SK-N-SH (cell line): Measurements from ENCODE around the gene CACUL1. TPM values are rescaled to one million over a fixed set of nuclear protein-coding genes. Genes with fewer than 3 reads are reported as not detected.

Experiments used
- CTCF ChIA-PET: fragments of 300-600, 350-600 bp; formaldehyde crosslinking; extraction: SDS; loops from one replicate; lab custom pipeline; 2021; lab: Yijun Ruan, JAX
- POLR2A ChIA-PET: fragments of 350-600 bp; sonication (Branson Sonifier 250); formaldehyde crosslinking; extraction: SDS; loops from one replicate; lab custom pipeline; 2020; ENCODE audit warnings: antibody characterized with exemption, inconsistent platforms; lab: Yijun Ruan, JAX
- DNase-seq: peaks from one replicate; pipeline ENCODE4 v3.0.0; 2012
- H2AFZ ChIP-seq: fragments of 200-600 bp; sonication (generic); 2 replicates; pipeline ENCODE4 v1.8.1; 2016; ENCODE audit warnings: antibody characterized with exemption, mild to moderate bottlenecking, low read depth
- H3F3A ChIP-seq: fragments of 200-600 bp; sonication (generic); replicated peaks from 2 replicates; pipeline ENCODE3; 2016; ENCODE audit warnings: antibody characterized with exemption, mild to moderate bottlenecking; ENCODE audit not compliant: insufficient read depth
- H3K27ac ChIP-seq, 2 experiments: fragments of 200-500 bp in 1 of 2; fragments of 200-600 bp in 1 of 2; sonication (Bioruptor generic) in 1 of 2; sonication (generic), shearing (Covaris generic) in 1 of 2; 2 replicates each; pipeline versions ENCODE4 v1.5.1 to v1.6.1; 2014 to 2016; ENCODE audit warnings: low read depth in 2 of 2, inconsistent platforms in 1 of 2, low read length in 1 of 2, mild to moderate bottlenecking in 1 of 2, mixed read lengths in 1 of 2
- H3K27me3 ChIP-seq: fragments of 200-600 bp; sonication (generic), shearing (Covaris generic); 2 replicates; pipeline ENCODE4 v1.6.1; 2016; ENCODE audit warnings: mixed run types; ENCODE audit not compliant: insufficient read depth
- H3K36me3 ChIP-seq, 2 experiments: fragments of 200-500 bp in 1 of 2; fragments of 200-600 bp in 1 of 2; sonication (Bioruptor generic) in 1 of 2; sonication (generic) in 1 of 2; replicated peaks in 1 of 2; 2 replicates each; pipeline versions ENCODE3 to v1.5.1; 2014 to 2016; ENCODE audit warnings: low read length in 1 of 2, mild to moderate bottlenecking in 1 of 2; ENCODE audit not compliant: insufficient read depth in 2 of 2, control insufficient read depth in 1 of 2
- H3K4me1 ChIP-seq, 2 experiments: fragments of 200-500 bp in 1 of 2; fragments of 200-600 bp in 1 of 2; sonication (Bioruptor generic) in 1 of 2; sonication (generic), shearing (Covaris generic) in 1 of 2; 2 replicates each; pipeline versions ENCODE4 v1.5.1 to v1.6.1; 2014 to 2016; ENCODE audit warnings: low read depth in 1 of 2, low read length in 1 of 2, mixed run types in 1 of 2; ENCODE audit not compliant: insufficient read depth in 2 of 2, control insufficient read depth in 1 of 2
- H3K4me2 ChIP-seq: fragments of 200-600 bp; sonication (generic), shearing (Covaris generic); 2 replicates; pipeline ENCODE4 v1.6.1; 2017; ENCODE audit warnings: mixed run types
- H3K4me3 ChIP-seq, 2 experiments: fragments of 200-500 bp in 1 of 2; fragments of 200-600 bp in 1 of 2; sonication (Bioruptor generic) in 1 of 2; sonication (generic), shearing (Covaris generic) in 1 of 2; 2 replicates each; pipeline versions ENCODE4 v1.5.1 to v1.8.1; 2014 to 2016; ENCODE audit warnings: low read depth in 2 of 2, inconsistent platforms in 1 of 2, low read length in 1 of 2, mild to moderate bottlenecking in 1 of 2, mixed read lengths in 1 of 2, moderate library complexity in 1 of 2
- H3K79me2 ChIP-seq: fragments of 200-600 bp; sonication (generic); 2 replicates; pipeline ENCODE4 v1.8.1; 2017; ENCODE audit warnings: mild to moderate bottlenecking; ENCODE audit not compliant: insufficient read depth
- H3K9ac ChIP-seq: fragments of 200-600 bp; sonication (generic); 2 replicates; pipeline ENCODE4 v1.6.1; 2017; ENCODE audit warnings: mixed run types
- H3K9me2 ChIP-seq: fragments of 200-600 bp; sonication (generic); 2 replicates; pipeline ENCODE4 v1.6.1; 2017; ENCODE audit warnings: mixed run types
- H3K9me3 ChIP-seq: fragments of 200-600 bp; sonication (generic); 2 replicates; pipeline ENCODE4 v1.6.1; 2017; ENCODE audit warnings: mixed run types, mild to moderate bottlenecking, moderate library complexity
- H4K20me1 ChIP-seq: fragments of 200-600 bp; sonication (generic); 2 replicates; pipeline ENCODE4 v1.6.1; 2017; ENCODE audit warnings: mild to moderate bottlenecking, mixed run types; ENCODE audit not compliant: insufficient read depth
- EP300 ChIP-seq, 2 experiments: IDR thresholded peaks; 2 replicates each; pipeline versions ENCODE4 v1.4.0 to v1.6.1; 2012; ENCODE audit warnings: borderline replicate concordance in 1 of 2, low read depth in 1 of 2, low read length in 1 of 2
- FOSL2 ChIP-seq: IDR thresholded peaks from 2 replicates; pipeline ENCODE4 v1.4.0; 2012; ENCODE audit warnings: low read depth, mild to moderate bottlenecking, moderate library complexity, borderline replicate concordance
- FOXJ3 ChIP-seq: sonication (generic); formaldehyde crosslinking; IDR thresholded peaks from 2 replicates; pipeline ENCODE4 v1.5.1; 2020; ENCODE audit warnings: mild to moderate bottlenecking, missing genetic modification reagents
- GABPA ChIP-seq: IDR thresholded peaks from 2 replicates; pipeline ENCODE4 v1.4.0; 2012; ENCODE audit warnings: low read depth, mild to moderate bottlenecking
- GATA2 ChIP-seq: sonication (generic); formaldehyde crosslinking; IDR thresholded peaks from 2 replicates; pipeline ENCODE4 v1.5.0; 2020; ENCODE audit warnings: mild to moderate bottlenecking, missing genetic modification reagents
- MXI1 ChIP-seq: IDR thresholded peaks from 2 replicates; pipeline ENCODE4 v1.6.1; 2012; ENCODE audit warnings: mild to moderate bottlenecking, low read depth, low read length, improper control_type of control experiment
- NRF1 ChIP-seq: IDR thresholded peaks from 2 replicates; pipeline ENCODE4 v1.6.1; 2012; ENCODE audit warnings: low read depth, mild to moderate bottlenecking, low read length
- POLR2AphosphoS5 ChIP-seq: IDR thresholded peaks from 2 replicates; pipeline ENCODE4 v1.6.1; 2012; ENCODE audit warnings: low read depth, low read length
- RAD21 ChIP-seq: IDR thresholded peaks from 2 replicates; pipeline ENCODE4 v1.6.1; 2012; ENCODE audit warnings: mild to moderate bottlenecking, low read length
- RFX5 ChIP-seq: IDR thresholded peaks from 2 replicates; pipeline ENCODE4 v1.6.1; 2012; ENCODE audit warnings: mild to moderate bottlenecking, improper control_type of control experiment, low read length
- RXRA ChIP-seq: IDR thresholded peaks from 2 replicates; pipeline ENCODE4 v1.4.0; 2012; ENCODE audit warnings: low read depth, mild to moderate bottlenecking, borderline replicate concordance
- SMC3 ChIP-seq: IDR thresholded peaks from 2 replicates; pipeline ENCODE4 v1.6.1; 2012; ENCODE audit warnings: low read depth, low read length, improper control_type of control experiment
- TAF1 ChIP-seq: IDR thresholded peaks from 2 replicates; pipeline ENCODE4 v1.6.1; 2012; ENCODE audit warnings: low read depth, mild to moderate bottlenecking, low read length, moderate library complexity, borderline replicate concordance
- TEAD4 ChIP-seq: IDR thresholded peaks from 2 replicates; pipeline ENCODE4 v1.4.0; 2012; ENCODE audit warnings: mild to moderate bottlenecking, borderline replicate concordance; ENCODE audit not compliant: insufficient read depth
- WGBS: methylation state at CpG from one replicate; pipeline ENCODE4 v1.1.6; 2017; ENCODE audit warnings: low lambda C conversion rate; 5-methylcytosine and 5-hydroxymethylcytosine counted together
- polyA plus RNA-seq, 3 experiments: library from polyadenylated mRNA; depleted of rRNA; stranded (reverse); fragments of >200 nt; gene quantifications; 2 replicates each; pipeline ENCODE4 v1.2.3, GENCODE V29; 2012
- TF ChIP-seq, protein P1 (sequence below): IDR thresholded peaks from 2 replicates; pipeline ENCODE4 v1.6.1; 2012; ENCODE audit warnings: mild to moderate bottlenecking, low read depth, low read length, moderate library complexity
- TF ChIP-seq, protein P2 (sequence below): IDR thresholded peaks from 2 replicates; pipeline ENCODE4 v1.4.0; 2012; ENCODE audit warnings: low read depth, borderline replicate concordance
- TF ChIP-seq, protein P3 (sequence below): fragments of 150-350 bp; IDR thresholded peaks from 2 replicates; pipeline ENCODE4 v1.6.1; 2016; ENCODE audit warnings: mild to moderate bottlenecking, low read depth, low read length
- TF ChIP-seq, protein P4 (sequence below): IDR thresholded peaks from 2 replicates; pipeline ENCODE4; 2012
- TF ChIP-seq, protein P5 (sequence below): IDR thresholded peaks from 2 replicates; pipeline ENCODE4 v1.4.0; 2012; ENCODE audit warnings: low read depth
- TF ChIP-seq, protein P6 (sequence below): fragments of 200-600 bp; sonication (generic); IDR thresholded peaks from 2 replicates; pipeline ENCODE4 v1.6.1; 2017; ENCODE audit warnings: antibody characterized with exemption, mild to moderate bottlenecking, moderate library complexity

CACUL1 gene
- polyA plus RNA-seq, 1 of the 3 experiments (the other 2 are of a cell fraction) = 2.6 TPM

DNA sequence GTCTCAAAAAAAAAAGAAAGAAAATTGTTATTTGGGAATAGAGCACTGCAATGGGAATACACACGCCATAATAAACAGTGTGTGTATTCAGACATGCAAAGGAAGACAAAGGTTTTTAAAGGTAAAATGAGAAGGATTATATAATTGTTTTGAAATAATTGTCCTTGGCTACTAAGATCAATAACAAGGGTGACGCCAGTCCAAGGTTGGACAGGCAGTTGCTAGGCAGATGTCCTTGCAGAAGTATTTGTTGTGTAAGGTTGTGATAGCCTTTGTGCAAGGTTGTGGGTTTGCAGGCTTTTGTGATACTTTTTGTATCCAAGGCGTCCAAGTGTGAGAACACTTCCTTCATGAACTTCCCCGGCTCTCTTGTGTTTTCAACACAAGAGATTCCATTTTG lies 87.0 kb downstream of the CACUL1 start:
- Histone ChIP-seq H3F3A (no peaks in the 10 kb centered on the region), H3K27me3 (no peaks in the 10 kb centered on the region; the same call in 1 of the 2 replicates), H3K4me2 (no peak overlapping the region), H3K27ac (peak overlapping the region in 1 of 2 experiments; percentile 99; a peak in 2 of 4 replicates), H3K36me3 (no peaks in the 10 kb centered on the region), H4K20me1 (no peaks in the 10 kb centered on the region), H3K9me3 (no peaks in the 10 kb centered on the region), H3K4me1 (peaks cover 14 to 43% of the 10 kb centered on the region in 2 experiments; a peak in 3 of 4 replicates), H3K9ac (no peak overlapping the region), H3K4me3 (no peak overlapping the region), H3K79me2 (no peaks in the 10 kb centered on the region), H2AFZ (no peak overlapping the region), H3K9me2 (no peaks in the 10 kb centered on the region)
- no peak for DNase-seq
- WGBS = 90% methylated on average over 4 of the region's 4 CpGs
- no peak for TF ChIP-seq NRF1
- TF ChIP-seq, protein P1, sequence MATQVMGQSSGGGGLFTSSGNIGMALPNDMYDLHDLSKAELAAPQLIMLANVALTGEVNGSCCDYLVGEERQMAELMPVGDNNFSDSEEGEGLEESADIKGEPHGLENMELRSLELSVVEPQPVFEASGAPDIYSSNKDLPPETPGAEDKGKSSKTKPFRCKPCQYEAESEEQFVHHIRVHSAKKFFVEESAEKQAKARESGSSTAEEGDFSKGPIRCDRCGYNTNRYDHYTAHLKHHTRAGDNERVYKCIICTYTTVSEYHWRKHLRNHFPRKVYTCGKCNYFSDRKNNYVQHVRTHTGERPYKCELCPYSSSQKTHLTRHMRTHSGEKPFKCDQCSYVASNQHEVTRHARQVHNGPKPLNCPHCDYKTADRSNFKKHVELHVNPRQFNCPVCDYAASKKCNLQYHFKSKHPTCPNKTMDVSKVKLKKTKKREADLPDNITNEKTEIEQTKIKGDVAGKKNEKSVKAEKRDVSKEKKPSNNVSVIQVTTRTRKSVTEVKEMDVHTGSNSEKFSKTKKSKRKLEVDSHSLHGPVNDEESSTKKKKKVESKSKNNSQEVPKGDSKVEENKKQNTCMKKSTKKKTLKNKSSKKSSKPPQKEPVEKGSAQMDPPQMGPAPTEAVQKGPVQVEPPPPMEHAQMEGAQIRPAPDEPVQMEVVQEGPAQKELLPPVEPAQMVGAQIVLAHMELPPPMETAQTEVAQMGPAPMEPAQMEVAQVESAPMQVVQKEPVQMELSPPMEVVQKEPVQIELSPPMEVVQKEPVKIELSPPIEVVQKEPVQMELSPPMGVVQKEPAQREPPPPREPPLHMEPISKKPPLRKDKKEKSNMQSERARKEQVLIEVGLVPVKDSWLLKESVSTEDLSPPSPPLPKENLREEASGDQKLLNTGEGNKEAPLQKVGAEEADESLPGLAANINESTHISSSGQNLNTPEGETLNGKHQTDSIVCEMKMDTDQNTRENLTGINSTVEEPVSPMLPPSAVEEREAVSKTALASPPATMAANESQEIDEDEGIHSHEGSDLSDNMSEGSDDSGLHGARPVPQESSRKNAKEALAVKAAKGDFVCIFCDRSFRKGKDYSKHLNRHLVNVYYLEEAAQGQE = no peak
- no peak for TF ChIP-seq TAF1
- no peak for TF ChIP-seq RXRA
- TF ChIP-seq SMC3 = no peak
- TF ChIP-seq GABPA = no peak
- TF ChIP-seq EP300 (IDR thresholded peaks at IDR 0.05; ENCODE audit: borderline replicate concordance in 1 of 2, low read depth in 1 of 2, low read length in 1 of 2) = no peak
- TF ChIP-seq, protein P2, sequence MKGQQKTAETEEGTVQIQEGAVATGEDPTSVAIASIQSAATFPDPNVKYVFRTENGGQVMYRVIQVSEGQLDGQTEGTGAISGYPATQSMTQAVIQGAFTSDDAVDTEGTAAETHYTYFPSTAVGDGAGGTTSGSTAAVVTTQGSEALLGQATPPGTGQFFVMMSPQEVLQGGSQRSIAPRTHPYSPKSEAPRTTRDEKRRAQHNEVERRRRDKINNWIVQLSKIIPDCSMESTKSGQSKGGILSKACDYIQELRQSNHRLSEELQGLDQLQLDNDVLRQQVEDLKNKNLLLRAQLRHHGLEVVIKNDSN = no peak
- TF ChIP-seq MXI1 = no peak
- no peak for TF ChIP-seq GATA2 (CRISPR knock-in tag)
- no peak for TF ChIP-seq POLR2AphosphoS5
- TF ChIP-seq, protein P3, sequence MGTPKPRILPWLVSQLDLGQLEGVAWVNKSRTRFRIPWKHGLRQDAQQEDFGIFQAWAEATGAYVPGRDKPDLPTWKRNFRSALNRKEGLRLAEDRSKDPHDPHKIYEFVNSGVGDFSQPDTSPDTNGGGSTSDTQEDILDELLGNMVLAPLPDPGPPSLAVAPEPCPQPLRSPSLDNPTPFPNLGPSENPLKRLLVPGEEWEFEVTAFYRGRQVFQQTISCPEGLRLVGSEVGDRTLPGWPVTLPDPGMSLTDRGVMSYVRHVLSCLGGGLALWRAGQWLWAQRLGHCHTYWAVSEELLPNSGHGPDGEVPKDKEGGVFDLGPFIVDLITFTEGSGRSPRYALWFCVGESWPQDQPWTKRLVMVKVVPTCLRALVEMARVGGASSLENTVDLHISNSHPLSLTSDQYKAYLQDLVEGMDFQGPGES = no peak
- TF ChIP-seq FOXJ3 (CRISPR knock-in tag) = no peak
- TF ChIP-seq RFX5 = no peak
- TF ChIP-seq, protein P4, sequence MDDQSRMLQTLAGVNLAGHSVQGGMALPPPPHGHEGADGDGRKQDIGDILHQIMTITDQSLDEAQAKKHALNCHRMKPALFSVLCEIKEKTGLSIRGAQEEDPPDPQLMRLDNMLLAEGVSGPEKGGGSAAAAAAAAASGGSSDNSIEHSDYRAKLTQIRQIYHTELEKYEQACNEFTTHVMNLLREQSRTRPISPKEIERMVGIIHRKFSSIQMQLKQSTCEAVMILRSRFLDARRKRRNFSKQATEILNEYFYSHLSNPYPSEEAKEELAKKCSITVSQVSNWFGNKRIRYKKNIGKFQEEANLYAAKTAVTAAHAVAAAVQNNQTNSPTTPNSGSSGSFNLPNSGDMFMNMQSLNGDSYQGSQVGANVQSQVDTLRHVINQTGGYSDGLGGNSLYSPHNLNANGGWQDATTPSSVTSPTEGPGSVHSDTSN = no peak
- no peak for TF ChIP-seq TEAD4
- TF ChIP-seq, protein P5, sequence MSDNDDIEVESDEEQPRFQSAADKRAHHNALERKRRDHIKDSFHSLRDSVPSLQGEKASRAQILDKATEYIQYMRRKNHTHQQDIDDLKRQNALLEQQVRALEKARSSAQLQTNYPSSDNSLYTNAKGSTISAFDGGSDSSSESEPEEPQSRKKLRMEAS = no peak
- TF ChIP-seq FOSL2 = no peak
- TF ChIP-seq, protein P6, sequence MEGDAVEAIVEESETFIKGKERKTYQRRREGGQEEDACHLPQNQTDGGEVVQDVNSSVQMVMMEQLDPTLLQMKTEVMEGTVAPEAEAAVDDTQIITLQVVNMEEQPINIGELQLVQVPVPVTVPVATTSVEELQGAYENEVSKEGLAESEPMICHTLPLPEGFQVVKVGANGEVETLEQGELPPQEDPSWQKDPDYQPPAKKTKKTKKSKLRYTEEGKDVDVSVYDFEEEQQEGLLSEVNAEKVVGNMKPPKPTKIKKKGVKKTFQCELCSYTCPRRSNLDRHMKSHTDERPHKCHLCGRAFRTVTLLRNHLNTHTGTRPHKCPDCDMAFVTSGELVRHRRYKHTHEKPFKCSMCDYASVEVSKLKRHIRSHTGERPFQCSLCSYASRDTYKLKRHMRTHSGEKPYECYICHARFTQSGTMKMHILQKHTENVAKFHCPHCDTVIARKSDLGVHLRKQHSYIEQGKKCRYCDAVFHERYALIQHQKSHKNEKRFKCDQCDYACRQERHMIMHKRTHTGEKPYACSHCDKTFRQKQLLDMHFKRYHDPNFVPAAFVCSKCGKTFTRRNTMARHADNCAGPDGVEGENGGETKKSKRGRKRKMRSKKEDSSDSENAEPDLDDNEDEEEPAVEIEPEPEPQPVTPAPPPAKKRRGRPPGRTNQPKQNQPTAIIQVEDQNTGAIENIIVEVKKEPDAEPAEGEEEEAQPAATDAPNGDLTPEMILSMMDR = no peak
- no peak for TF ChIP-seq RAD21
- ChIA-PET POLR2A (interaction anchor here (1.0 to 2.2 kb wide), 4 partner anchors 46 to 87 kb away, joined by 3 to 9 read pairs (median 5); partner anchors contain the start of gene PRLHR), CTCF (interaction anchor here (1.0 to 8.2 kb wide), 12 partner anchors 45 to 103 kb away, joined by 3 to 67 read pairs (median 4); partner anchors contain the start of gene PRLHR)
